Measurements from ENCODE around the gene CELA2A.
"Not testable (repeated sequence)": the region's sequence is repeated elsewhere in the genome, so short reads cannot be mapped to it uniquely, and the experiment has no call there.

The CELA2A gene

DNA sequence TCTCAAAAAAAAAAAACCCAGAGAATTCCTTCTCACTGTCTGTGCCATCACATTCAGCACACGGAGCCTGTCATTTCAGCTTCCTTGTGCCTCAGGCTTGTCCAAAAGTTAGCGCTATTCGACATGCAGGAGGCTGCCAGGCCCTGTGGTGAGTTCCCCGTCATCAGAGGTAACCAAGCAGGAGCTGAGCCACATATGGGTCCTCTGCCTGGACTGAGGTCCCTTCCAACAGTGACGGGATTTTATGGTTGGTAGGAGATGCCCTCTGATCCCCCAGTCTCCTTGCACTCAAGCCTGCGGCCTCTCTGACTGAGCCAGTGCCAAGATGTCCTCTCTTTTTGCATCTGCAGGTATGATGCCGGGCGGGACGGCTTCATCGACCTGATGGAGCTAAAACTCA, 31.0 kb upstream of the CELA2A start:
- DNase-seq: no peak

DNA sequence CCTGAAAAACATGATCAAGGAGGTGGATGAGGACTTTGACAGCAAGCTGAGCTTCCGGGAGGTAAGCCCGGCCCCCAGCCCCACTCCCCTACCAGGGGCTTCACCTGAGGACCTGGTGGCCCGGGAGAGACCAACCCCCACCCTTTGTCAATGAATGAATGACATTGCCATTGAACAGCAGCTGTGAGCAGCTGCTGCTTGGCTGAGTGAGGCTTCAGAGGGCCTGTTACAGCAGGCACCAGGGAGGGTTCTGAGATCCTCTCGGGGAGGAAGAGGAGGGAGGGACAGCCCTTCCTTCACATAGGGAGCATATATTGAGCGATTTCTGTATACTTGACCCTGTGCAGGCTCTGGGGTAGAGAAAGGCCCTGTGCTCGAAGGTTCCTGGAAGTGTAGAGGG, 30.6 kb upstream of the CELA2A start:
- no peak for DNase-seq

DNA sequence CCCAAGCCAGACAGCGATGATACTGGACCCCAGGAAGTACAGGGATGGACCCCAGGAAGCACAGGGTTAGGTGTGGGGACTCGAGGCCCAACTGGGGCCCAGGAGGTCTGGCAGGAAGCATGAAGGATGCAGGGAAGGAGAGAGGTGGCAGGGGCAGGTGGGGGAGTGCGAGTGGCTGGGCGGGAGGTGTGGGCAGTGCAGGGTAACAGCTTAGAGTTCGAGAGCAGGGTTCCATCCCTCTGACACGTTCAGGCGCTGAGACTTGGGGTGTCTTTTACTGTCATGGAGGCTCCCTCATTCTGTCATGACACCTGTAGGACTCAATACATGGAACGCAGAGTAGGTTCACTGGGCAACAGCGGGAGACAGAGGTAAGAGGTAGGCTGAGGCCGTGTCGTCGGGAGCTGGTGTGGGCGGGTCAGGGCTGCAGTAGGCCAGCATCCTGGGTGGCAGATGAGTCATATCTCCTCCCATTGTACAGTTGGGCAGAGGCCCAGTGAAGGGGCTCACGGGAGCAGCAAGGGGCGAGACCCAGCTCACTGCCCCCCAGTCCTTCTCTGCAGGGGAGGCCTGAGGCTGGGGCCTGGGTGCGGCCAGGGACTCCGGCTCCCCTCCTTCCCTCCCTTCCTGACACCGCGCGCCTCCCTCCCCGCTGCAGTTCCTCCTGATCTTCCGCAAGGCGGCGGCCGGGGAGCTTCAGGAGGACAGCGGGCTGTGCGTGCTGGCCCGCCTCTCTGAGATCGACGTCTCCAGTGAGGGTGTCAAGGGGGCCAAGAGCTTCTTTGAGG, 29.8 kb upstream of the CELA2A start:
- peak; percentile 55 for DNase-seq

DNA sequence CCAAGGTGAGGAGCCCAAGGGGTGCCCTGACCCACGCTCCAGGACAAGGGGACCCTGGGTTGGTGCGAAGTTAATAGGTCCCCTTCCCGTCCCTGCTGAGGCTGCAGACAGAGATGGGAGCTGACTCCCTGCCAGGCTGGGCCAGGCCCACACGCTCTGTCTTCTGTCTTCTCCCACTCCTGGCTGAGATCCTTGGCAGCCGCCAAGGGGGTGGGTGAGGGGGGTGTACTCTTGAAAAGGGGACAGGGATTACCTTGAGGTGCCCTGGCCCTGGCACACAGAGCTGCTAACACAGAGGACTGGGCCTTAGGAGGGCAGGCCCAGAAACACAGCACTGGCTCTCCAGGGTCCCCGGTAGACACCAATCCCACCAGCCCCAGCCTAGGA, 29.3 kb upstream of the CELA2A start:
- DNase-seq: no peak

DNA sequence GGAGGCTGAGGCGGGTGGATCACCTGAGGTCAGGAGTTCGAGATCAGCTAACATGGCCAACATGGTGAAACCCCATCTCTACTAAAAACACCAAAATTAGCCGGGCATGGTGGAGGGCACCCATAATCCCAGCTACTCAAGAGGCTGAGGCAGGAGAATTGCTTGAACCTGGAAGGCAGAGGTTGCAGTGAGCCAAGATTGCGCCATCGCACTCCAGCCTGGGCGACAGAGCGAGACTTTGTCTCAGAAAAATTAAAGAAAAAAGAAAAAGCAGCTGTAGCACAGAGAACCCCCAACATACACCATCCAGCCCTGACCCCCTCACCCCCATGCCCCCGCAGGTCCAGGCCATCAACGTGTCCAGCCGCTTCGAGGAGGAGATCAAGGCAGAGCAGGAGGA, 28.3 kb upstream of the CELA2A start:
- not testable (repeated sequence) for DNase-seq

DNA sequence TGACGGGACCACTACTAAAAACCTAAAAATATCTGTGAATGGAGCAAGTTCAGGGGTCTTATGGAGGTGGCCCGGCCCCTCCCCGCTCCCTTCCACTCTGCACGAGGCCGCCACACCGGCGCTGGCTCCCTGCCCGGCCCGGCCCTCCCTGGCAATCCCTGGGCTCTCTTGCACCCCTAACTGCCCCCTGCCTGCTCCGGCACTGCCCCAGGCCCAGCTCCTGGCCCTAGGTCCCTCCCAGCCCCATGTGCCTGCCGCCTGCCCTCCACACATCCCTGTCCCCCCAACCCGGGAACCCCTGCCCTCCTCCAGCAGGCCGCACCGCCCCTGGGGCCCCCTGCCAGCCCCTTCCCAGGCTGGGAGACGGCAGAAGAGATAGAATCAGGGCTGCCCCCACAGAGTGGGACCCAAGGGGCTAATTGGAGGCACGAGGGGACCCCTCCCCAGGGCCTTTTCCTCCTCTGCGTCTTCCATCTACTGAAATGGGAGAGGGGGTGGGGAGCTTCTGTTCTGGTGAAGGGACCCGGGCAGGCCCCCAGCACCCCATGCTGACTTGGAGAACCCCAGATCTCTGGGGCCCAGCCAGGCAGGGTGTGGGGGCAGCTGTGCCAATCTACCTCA, 27.6 kb upstream of the CELA2A start:
- no peak for DNase-seq

DNA sequence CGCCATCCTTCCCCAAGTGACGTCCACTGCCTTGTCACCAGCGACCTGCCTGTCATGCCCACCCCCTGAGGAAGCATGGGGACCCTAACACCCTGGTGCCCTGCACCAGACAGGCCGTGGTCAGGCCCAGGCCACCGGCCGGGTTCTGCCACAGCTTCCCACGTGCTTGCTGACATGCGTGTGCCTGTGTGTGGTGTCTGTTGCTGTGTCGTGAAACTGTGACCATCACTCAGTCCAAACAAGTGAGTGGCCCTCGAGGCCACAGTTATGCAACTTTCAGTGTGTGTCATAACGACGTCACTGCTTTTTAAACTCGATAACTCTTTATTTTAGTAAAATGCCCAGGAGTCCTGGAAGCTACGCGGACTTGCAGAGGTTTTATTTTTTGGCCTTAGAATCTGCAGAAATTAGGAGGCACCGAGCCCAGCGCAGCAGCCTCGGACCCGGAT, 26.8 kb upstream of the CELA2A start:
- no peak for DNase-seq

DNA sequence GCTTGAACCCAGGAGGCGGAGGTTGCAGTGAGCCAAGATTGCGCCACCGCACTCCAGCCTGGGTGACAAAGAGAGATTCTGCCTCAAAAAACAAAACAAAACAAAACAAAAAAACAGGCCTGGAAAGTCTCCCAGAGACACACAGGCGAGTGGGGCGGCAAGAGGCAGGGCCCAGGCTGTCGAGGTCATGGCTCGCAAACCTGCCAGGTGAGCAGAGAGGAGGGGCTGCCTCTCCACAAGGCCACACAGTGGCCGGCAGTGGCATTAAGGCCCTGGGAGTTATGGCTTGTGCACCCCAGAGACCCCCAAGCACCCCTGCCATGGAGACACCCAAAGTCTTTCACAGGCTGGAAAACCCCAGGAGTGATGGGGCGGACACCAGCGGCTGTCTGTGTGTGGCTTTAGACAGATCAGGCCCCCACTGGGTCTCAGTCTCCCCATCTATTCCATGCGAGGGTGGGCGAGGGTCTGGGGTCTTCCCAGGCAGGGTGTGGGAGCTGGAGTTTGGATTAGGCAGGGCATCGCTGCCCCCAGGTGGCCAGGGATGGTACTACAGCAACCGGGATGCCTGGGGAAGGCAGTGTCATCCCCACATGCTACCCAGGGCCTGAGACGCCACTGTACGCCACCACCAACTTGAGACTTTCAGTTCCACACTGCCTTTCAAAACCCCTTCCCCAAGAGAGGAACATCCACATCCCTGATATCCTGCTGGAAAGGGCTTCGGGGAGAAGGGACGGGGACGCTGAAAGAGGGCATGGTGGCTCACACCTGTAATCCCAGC, 25.6 kb upstream of the CELA2A start:
- DNase-seq: peak; percentile 57

DNA sequence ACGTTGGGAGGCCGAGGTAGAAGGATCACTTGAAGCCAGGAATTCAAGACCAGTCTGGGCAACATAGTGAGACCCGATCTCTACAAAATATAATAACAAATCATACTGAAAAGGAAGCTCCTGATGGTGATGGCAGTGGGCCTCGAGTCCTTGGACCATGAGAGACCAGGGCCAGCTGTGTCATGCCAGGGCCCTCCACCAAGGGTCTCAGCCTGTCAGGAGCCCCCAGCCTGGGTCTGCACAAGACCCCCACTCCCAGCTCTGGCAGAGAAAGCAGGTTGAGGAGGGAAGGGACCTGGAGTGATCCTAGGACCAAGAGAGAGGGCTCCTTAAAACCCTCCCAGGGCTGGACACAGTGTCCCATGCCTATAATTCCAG, 25.0 kb upstream of the CELA2A start:
- no peak for DNase-seq

DNA sequence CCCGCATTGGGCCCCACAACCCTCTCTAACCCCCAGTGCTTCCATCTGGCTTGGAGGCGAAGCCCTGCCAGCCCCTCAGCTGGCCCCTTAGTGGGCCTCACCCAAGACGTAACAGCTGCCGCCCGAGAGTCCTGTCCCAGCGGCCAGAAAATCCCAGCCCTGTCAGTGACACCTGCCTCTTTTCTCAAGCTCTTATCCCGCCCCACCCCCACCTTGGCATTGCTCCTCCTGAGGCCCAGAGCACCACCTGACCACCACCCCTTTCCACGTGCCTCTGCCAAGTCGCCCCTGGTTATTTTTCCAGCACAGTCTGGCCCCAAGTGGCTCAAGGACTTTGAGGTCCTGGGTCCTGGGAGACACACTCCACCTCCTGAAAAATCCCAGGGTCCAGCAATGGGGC, 24.2 kb upstream of the CELA2A start:
- DNase-seq: no peak

DNA sequence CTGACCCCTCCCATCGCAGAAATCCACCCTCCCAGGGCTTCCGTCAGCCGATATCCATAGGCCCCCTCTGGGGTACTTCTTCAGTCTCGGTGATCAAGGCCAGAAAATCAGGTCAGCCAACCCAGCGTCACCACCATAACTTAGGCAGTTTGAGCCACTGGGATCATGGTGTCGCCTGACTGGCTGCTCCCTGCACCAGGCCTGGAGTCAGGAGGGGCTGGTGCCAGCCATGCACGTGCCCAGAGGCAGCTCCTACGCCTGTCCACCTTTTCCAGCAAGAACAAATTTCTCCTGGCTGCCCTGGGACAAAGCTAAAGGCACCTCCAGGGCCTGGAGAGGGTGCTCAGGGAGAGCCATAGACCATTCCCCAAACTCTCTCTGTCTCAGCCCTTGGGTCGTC, 23.1 kb upstream of the CELA2A start:
- no peak for DNase-seq

DNA sequence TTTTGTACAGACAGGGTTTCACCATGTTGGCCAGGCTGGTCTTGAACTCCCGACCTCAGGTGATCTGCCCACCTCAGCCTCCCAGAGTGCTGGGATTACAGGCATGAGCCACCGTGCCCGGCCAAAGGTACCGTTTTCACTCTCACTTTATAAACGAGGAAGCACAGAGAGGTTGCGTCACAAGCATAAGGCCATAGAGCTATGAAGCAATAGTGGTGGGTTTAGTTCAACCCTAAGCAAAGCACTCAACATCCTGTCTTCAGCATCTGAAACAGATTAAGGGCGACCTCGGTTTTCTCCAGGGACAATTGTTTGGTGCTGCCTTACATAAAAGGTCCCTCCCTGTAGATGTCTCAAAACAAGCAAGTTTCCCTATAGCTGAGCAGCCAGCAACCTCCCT, 21.8 kb upstream of the CELA2A start:
- DNase-seq: not testable (repeated sequence)

DNA sequence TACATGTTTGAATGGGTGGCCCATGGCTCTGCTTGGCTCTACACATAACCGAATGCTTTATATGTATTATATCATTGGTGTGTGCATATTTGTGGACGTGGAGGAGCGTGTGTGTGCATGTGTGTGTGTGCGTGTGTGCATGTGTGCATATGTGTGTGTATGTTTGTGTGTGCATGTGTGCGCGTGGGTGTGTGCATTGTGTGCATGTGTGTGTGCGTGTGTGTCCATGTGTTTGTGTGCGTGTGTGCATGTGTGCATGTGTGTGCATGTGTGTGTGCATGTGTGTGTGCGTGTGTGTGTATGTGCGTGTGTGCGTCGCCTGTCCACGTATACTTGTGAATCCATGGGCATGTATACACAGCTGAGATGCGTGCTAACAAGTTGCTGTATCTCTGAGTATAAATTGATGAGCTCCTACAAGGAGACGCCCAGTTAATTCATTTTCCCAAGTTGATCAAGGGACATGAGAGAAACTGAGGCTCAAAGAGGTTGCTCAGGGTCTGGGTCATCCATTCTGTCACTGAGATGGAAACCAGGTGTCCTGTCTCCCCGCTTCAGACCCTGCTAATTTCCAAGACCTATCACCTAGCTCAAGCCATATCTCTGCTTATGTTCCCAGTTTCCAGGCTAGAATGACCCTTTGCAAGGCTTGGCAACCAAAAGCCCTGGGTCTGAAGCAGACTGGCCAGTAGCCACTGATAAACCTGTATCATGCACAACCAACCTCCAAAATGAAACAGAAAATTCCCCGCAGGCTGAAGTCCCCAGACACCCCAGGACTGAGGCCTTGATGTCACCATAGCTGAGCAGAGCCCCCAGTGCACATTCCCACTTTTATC, 21.1 kb upstream of the CELA2A start:
- no peak for DNase-seq

DNA sequence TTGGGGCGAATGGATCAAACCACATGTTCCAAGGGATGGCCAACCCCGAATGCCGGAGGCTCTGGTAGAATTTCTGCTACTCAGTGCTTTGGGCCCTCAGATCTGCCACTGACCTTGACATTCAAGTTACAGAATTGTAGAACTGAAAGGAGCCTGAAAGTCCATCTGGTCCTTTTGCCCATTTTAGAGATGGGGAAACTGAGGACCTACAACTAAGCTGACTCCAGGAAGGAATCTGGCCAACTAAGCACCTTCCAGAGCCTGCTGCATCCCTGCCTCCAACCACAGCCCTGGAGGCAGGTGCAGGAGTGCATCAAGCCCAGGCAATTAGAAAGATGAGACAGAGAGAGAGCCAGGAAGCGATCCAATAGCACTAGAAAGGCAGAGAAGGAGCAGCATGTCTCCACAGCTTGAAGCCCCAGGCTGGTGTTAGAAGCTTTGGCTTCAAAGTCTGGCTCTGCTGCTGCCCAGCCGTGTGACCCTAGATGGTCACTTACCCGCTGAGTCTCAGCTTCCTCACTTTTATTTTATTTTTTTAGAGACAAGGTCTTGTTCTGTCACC, 19.6 kb upstream of the CELA2A start:
- no peak for DNase-seq

DNA sequence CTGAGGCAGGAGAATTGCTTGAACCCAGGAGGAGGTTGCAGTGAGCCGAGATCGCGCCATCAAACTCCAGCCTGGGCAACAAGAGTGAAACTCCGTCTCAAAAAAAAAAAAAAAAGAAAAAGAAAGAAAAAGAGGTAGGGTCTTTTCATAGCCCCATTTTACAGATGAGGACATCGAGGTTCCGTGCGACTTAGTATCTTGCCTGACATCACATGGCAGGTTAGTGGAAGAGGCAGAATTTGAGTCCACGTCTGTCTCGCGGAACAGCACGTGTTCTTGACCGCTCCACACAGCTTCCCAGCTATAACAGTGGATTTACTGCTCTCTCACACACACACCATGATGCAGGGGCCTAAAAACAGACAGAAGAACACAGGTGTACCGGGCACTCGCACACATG, 17.2 kb upstream of the CELA2A start:
- DNase-seq: no peak

DNA sequence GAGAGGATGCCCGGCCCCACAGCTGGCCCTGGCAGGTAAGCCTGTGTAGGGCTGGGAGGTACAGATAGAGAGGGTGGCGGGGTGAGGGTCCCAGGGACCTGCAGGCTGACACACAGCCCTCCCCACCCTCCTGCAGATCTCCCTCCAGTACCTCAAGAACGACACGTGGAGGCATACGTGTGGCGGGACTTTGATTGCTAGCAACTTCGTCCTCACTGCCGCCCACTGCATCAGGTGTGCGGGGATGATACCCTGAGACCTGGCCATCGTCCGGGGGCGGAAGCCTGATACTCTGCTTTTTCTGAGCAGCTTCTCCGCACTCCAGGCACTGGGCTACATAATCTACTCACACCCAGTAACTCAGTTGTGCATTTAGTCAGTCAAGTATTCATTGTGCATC, 16.2 kb upstream of the CELA2A start:
- no peak for DNase-seq

DNA sequence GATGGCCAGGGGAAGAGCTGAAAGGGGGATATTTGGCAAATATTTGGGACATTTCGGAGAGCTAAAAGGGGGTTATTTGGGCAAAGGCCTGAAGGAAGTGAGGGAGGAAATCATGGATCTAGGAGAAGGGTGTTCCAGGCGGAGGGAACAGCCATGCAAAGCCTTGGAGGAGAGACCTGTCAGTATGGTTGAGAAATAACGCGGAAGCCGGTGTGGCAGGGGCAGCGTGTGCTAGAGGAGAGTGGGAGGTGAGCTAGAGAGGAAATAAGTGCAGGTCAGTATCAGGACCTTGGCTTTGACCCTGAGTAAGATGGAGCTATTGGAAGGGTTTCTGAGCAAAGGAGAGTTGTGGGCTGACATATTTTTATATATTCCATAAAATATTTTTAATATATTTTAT, 15.3 kb upstream of the CELA2A start:
- no peak for DNase-seq

DNA sequence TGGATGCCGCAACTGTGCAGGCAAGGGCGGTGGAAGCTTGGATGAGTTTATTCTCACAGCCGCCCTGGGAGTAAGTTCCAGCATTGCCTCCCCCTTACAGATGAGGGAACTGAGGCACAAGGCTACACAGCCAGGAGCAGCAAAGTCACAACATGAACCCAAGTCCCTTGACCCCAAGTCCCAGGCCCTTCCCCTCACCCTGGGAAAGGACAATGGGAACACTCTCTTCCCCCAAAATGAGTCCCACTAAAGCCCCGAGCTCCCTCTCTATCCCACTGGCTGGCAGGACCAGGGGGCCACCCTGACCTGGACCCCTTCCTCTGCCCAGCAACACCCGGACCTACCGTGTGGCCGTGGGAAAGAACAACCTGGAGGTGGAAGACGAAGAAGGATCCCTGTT, 14.4 kb upstream of the CELA2A start:
- DNase-seq: no peak

DNA sequence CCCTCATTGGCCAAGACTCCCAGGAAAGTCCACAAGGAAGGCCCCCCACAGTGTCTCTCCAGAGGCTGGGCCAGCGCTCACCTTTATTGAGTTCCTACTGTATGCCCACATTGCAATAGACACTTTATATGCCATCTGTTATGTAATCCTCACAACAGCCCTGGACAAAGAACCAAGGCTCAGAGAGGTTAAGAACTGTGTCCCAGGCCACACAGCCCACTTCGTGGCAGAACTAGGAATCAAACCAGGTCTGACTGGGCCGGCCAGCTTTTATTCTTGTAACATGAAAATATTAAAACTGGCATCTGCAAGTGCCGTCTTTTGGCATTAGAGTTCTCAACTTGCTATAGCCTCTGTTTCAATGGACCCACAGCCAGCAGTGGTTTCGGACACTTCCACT, 13.8 kb upstream of the CELA2A start:
- no peak for DNase-seq

DNA sequence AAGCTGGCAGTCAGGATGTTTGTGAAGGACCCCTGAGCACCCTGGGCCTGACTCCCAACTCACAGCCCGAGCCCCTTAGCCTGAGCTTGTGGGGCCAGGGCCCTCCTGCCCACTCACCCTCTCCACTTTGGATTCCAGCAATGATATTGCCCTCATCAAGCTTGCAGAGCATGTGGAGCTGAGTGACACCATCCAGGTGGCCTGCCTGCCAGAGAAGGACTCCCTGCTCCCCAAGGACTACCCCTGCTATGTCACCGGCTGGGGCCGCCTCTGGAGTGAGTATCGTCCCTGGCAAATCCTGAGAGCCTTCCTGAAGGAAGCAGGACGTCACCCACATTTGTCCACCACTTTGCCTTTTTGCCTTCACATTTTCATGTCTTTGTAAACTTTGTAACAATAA, 13.3 kb upstream of the CELA2A start:
- DNase-seq: no peak

DNA sequence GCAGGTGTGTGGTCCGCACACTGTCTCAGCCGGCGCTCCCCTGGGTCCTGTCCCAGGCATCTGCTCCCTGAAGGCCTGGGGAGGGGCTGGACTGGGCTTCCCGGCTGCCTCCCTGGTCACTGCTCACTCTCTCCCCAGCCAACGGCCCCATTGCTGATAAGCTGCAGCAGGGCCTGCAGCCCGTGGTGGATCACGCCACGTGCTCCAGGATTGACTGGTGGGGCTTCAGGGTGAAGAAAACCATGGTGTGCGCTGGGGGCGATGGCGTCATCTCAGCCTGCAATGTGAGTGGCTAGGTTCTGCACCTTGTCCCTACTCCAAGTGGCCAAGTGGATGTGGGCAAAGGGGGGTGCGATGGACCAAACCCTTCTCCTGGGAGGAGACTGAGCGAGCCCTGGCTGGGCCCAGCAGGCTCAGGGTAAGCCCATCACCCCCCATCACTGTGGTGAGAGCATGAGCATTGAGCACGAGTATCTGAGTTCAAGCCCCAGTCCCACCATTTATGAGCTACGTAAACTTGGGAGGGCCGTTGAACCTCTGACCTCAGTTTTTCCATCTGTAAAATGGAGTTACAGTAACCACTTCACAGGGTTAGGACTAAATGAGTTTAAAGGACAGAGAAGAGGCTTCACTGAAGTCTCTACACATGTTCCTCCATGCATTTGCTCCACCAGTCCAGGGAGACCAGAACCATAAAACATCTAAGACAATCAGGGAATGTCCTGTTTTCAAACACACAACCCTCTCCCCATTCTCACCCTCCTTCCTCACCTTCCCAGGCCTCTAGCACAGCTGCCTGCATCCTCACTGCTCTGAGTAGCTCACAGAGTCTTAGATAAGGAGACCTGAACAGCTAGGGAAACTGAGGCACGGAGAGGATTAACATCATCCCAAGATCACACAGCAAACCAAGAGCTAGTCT, 11.8 kb upstream of the CELA2A start:
- DNase-seq: no peak

Measured in hematopoietic multipotent progenitor cell treated with erythropoietin and hydrocortisone succinate and interleukin-3 and kit ligand, for 8 days (in vitro differentiated cells).